NB4 (cell line): ENCODE measurements around the gene HIBADH.

Experiments used
- DNase-seq: peaks from one replicate; pipeline ENCODE4 v3.0.0; 2010; ENCODE audit warnings: low read depth
- H3K4me3 ChIP-seq: one replicate; pipeline ENCODE4 v1.5.1; 2011; ENCODE audit warnings: mild to moderate bottlenecking, low read depth, low read length, moderate library complexity
- MYC ChIP-seq: IDR thresholded peaks from 2 replicates; pipeline ENCODE4 v1.6.1; 2011; ENCODE audit warnings: low read depth, low read length
- POLR2A ChIP-seq: IDR thresholded peaks from 2 replicates; pipeline ENCODE4 v1.6.1; 2011; ENCODE audit warnings: mild to moderate bottlenecking; ENCODE audit not compliant: insufficient read length; ENCODE audit errors: extremely low read depth
- TF ChIP-seq, protein P1 (sequence below): IDR thresholded peaks from one replicate; pipeline ENCODE4 v1.5.1; 2012; ENCODE audit warnings: low read depth, low read length
- TF ChIP-seq, protein P2 (sequence below): IDR thresholded peaks from 2 replicates; pipeline ENCODE4 v1.6.1; 2011; ENCODE audit warnings: low read depth, low read length

HIBADH gene

DNA sequence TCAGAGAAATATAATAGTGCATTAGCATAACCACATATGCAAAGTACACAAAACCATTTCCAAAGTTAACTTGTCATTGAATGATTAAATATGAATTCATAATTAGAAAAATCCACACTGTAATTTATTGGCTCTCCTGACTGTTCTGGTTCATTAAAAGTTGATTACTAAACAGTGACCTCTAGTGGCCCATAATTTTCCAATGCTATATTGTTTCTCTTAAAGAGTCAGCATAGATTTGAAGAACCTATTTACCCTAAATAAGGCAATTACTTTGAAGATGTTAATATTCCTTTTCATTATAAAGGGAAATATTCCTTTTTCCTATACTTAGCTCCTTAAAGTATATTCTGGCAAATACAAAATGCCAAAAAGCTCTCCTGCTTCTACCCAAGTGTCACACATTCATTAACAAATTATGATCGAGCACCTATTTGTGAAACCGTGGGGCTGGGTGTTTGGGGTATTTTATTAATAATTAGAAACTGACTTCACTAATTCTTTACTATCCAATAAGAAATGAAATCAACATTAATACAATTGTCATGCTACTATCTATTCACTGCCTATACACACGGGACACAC, 86.2 kb downstream of the HIBADH start:
- TF ChIP-seq POLR2A, result no peak
- TF ChIP-seq, protein P1, sequence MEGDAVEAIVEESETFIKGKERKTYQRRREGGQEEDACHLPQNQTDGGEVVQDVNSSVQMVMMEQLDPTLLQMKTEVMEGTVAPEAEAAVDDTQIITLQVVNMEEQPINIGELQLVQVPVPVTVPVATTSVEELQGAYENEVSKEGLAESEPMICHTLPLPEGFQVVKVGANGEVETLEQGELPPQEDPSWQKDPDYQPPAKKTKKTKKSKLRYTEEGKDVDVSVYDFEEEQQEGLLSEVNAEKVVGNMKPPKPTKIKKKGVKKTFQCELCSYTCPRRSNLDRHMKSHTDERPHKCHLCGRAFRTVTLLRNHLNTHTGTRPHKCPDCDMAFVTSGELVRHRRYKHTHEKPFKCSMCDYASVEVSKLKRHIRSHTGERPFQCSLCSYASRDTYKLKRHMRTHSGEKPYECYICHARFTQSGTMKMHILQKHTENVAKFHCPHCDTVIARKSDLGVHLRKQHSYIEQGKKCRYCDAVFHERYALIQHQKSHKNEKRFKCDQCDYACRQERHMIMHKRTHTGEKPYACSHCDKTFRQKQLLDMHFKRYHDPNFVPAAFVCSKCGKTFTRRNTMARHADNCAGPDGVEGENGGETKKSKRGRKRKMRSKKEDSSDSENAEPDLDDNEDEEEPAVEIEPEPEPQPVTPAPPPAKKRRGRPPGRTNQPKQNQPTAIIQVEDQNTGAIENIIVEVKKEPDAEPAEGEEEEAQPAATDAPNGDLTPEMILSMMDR, result peak; percentile 51
- TF ChIP-seq, protein P2, sequence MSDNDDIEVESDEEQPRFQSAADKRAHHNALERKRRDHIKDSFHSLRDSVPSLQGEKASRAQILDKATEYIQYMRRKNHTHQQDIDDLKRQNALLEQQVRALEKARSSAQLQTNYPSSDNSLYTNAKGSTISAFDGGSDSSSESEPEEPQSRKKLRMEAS, result no peak
- no peak overlapping the region for H3K4me3 ChIP-seq
- peak; percentile 71 for DNase-seq

DNA sequence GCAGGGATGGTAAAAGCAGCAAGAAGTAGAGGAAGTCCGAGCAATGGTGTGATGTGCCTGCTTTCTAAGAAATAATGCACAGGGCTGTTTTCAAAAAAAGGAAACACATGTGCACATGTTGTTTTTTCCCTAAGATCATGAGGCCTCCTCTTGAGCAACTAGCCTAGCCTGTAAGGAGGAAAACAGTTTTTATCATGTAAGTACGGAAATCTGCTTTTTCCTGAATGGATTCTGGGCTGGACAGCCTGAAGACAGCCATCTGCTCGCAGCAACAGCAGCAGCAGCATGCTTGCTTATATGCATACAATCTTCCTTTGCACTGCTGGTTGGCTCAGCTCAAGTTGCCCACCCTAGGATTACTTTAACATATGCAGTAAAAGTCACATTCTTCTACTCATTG, 87.1 kb downstream of the HIBADH start:
- TF ChIP-seq POLR2A, result no peak
- H3K4me3 ChIP-seq, result no peak overlapping the region
- no peak for DNase-seq

GRCh38 chr7:27569106-27569505, 93.6 kb downstream of the HIBADH start:
- TF ChIP-seq POLR2A (no peak), MYC (no peak)
- TF ChIP-seq, protein P1, result no peak
- TF ChIP-seq, protein P2, result no peak
- no peak overlapping the region for H3K4me3 ChIP-seq
- DNase-seq, result no peak

- TF ChIP-seq, protein P1, result no peak
- TF ChIP-seq, protein P2, result no peak
- TF ChIP-seq MYC (no peak), POLR2A (no peak)
- no peak for DNase-seq
- H3K4me3 ChIP-seq, result no peak overlapping the region
Observed at GRCh38 chr7:27567266-27567665, 95.4 kb downstream of the HIBADH start.

DNA sequence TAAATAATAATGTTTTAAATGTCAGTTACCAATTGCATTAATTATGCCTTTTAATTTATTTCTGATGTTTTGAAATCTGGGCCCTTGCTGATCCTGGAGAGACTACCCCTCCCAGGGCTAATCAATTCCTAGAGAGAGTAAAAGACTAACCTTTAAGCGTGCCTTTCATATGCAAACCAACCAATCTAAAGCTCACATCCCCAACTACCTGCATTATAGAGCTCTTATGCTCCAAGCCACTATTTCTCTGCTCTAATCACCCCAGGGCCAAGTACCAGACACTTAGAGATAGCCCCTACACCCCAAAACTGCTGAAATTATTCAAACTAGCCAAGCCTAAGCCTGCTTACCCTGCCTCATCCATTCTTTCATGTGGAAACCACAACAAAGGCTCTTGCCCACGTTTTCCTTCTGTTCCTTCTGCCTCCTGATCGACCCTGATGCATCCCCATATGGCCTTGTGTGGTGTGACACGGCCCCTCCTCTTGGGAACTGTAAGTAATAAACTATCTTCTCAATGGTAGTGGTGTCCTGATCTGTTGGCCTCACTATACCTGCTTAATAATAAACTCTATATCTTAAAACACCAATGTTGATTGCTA, 97.7 kb downstream of the HIBADH start:
- TF ChIP-seq, protein P1, result no peak
- TF ChIP-seq MYC (no peak), POLR2A (no peak)
- TF ChIP-seq, protein P2, result no peak
- no peak overlapping the region for H3K4me3 ChIP-seq
- DNase-seq, result no peak

GRCh38 chr7:27560706-27561235, 101.9 kb downstream of the HIBADH start:
- H3K4me3 ChIP-seq, result no peak overlapping the region
- TF ChIP-seq MYC (no peak), POLR2A (no peak)
- TF ChIP-seq, protein P1, result no peak
- TF ChIP-seq, protein P2, result no peak
- DNase-seq, result no peak
